KOPT-K1 (cell line): ENCODE data around the gene LRP1.

ENCODE experiments used
- H3K27ac ChIP-seq: fragments of 200-600 bp; sonication (generic); 2 replicates; pipeline ENCODE4 v1.5.1; 2016; ENCODE audit warnings: antibody characterized with exemption, mild to moderate bottlenecking, low read depth, low read length; ENCODE audit not compliant: poor library complexity, severe bottlenecking
- H3K36me3 ChIP-seq: fragments of 200-600 bp; sonication (generic); 2 replicates; pipeline ENCODE4 v1.5.1; 2017; ENCODE audit warnings: antibody characterized with exemption, mild to moderate bottlenecking, low read length, moderate library complexity; ENCODE audit not compliant: insufficient read depth
- H3K9me3 ChIP-seq: fragments of 200-600 bp; sonication (generic); 2 replicates; pipeline ENCODE4 v1.5.1; 2017; ENCODE audit warnings: antibody characterized with exemption, low read length, mild to moderate bottlenecking; ENCODE audit not compliant: insufficient read depth, poor library complexity, severe bottlenecking

LRP1 gene

DNA sequence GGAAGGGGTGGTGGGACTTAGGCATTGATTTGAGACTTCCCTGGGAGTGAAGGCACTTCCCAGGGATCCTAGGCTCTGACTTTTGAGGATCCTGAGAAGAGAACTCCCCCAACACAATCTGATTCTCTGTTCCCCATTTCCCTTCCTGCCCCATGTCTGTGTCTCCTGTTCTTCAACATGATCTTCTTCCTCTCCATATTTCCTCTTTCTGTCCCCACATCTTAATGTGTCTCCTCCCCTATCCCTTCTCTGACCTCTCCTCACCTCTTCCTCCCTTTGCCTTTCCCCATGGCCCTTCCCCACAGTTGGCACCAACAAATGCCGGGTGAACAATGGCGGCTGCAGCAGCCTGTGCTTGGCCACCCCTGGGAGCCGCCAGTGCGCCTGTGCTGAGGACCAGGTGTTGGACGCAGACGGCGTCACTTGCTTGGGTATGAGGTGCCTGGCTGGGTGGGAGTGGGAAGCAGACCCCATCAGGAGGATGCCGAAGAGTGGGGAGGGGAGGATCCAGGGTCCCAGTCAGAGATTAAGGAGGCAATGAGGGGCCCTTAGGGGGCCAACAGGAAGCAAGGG, 34.4 kb downstream of the LRP1 start:
- Histone ChIP-seq H3K36me3 (no peaks in the 10 kb centered on the region), H3K27ac (no peak overlapping the region), H3K9me3 (no peaks in the 10 kb centered on the region)

- no peaks in the 10 kb centered on the region for H3K9me3 ChIP-seq
- H3K27ac ChIP-seq, result no peak overlapping the region
- H3K36me3 ChIP-seq, result no peaks in the 10 kb centered on the region
Measured at GRCh38 chr12:57164454-57164853, 36.2 kb downstream of the LRP1 start.

GRCh38 chr12:57164966-57165625, 36.8 kb downstream of the LRP1 start:
- Histone ChIP-seq H3K36me3 (no peaks in the 10 kb centered on the region), H3K9me3 (no peaks in the 10 kb centered on the region), H3K27ac (no peak overlapping the region)

GRCh38 chr12:57165741-57166140, 37.5 kb downstream of the LRP1 start:
- no peak overlapping the region for H3K27ac ChIP-seq
- H3K9me3 ChIP-seq, result no peaks in the 10 kb centered on the region
- H3K36me3 ChIP-seq, result no peaks in the 10 kb centered on the region

DNA sequence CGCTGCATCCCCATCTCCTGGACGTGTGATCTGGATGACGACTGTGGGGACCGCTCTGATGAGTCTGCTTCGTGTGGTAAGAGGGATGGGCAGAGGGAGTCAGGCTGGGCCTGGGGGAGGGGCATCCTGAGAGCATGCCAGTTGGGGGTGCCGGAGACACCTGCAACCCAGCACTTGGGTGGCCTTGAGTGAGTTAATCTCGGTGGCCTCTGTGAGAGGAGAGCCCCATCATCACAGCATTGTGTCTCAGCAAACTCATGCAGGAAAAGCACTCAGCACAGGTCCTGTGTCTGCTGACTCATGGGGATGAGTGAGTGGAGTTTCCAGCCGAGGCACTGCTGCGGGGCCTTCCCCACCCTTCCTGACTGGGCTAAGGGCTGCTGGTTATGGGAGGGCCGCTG, 38.7 kb downstream of the LRP1 start:
- Histone ChIP-seq H3K27ac (no peak overlapping the region), H3K9me3 (no peaks in the 10 kb centered on the region), H3K36me3 (no peaks in the 10 kb centered on the region)

- no peaks in the 10 kb centered on the region for H3K36me3 ChIP-seq
- no peaks in the 10 kb centered on the region for H3K9me3 ChIP-seq
- H3K27ac ChIP-seq, result no peak overlapping the region
Measured at GRCh38 chr12:57168058-57168457, 39.8 kb downstream of the LRP1 start.

- Histone ChIP-seq H3K9me3 (no peaks in the 10 kb centered on the region), H3K27ac (no peak overlapping the region), H3K36me3 (no peaks in the 10 kb centered on the region)
Measured at GRCh38 chr12:57169046-57169795, 40.9 kb downstream of the LRP1 start.

DNA sequence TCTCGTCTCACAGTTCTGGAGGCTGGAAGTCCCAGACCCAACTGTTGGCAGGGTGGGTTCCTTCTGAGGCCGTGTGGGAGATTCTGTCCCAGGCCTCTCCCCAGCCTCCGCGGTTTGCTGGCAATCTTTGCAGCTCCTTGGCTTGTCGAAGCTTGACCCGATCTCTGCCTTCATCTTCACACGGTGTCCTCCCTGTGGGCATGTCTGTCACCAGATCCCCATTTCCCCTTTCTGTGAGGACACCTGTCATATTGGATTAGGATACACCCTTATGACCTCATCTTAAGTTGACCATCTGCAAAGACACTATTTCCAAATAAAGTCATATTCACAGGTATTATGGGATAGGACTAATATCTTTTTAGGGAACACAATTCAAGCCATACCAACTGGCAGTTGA, 41.7 kb downstream of the LRP1 start:
- Histone ChIP-seq H3K27ac (no peak overlapping the region), H3K36me3 (no peaks in the 10 kb centered on the region), H3K9me3 (no peaks in the 10 kb centered on the region)

- H3K27ac ChIP-seq, result no peak overlapping the region
- no peaks in the 10 kb centered on the region for H3K9me3 ChIP-seq
- H3K36me3 ChIP-seq, result no peaks in the 10 kb centered on the region
Measured at GRCh38 chr12:57170408-57170807, 42.1 kb downstream of the LRP1 start.

DNA sequence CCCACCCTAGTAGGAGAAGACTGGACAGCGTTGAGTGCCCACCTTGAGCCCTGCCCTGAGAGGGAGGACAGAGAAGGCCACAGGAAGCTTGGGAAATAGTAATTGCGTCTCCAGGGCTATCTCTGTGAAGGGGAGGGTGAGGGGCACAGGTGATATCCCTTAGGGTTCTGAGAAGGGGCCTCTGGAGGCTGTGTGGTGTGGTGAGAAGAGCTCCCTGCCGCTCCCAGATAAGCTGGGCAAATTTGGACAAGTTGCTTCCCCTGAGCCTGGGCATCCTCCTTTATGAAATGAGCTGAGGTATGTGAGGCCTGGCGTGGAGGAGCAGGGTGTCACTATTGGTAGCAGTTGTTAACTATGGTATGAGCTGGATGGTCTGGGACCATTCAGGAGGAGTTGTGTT, 42.6 kb downstream of the LRP1 start:
- H3K36me3 ChIP-seq, result no peaks in the 10 kb centered on the region
- no peak overlapping the region for H3K27ac ChIP-seq
- no peaks in the 10 kb centered on the region for H3K9me3 ChIP-seq

- Histone ChIP-seq H3K27ac (no peak overlapping the region), H3K36me3 (no peaks in the 10 kb centered on the region), H3K9me3 (no peaks in the 10 kb centered on the region)
Measured at GRCh38 chr12:57171668-57172067, 43.4 kb downstream of the LRP1 start.

- H3K27ac ChIP-seq, result no peak overlapping the region
- H3K9me3 ChIP-seq, result no peaks in the 10 kb centered on the region
- no peaks in the 10 kb centered on the region for H3K36me3 ChIP-seq
Measured at GRCh38 chr12:57173089-57173488, 44.8 kb downstream of the LRP1 start.

GRCh38 chr12:57173683-57174082, 45.4 kb downstream of the LRP1 start:
- Histone ChIP-seq H3K9me3 (no peaks in the 10 kb centered on the region), H3K27ac (no peak overlapping the region), H3K36me3 (no peaks in the 10 kb centered on the region)

GRCh38 chr12:57175428-57176138, 47.3 kb downstream of the LRP1 start:
- Histone ChIP-seq H3K36me3 (no peaks in the 10 kb centered on the region), H3K9me3 (no peaks in the 10 kb centered on the region), H3K27ac (no peak overlapping the region)

DNA sequence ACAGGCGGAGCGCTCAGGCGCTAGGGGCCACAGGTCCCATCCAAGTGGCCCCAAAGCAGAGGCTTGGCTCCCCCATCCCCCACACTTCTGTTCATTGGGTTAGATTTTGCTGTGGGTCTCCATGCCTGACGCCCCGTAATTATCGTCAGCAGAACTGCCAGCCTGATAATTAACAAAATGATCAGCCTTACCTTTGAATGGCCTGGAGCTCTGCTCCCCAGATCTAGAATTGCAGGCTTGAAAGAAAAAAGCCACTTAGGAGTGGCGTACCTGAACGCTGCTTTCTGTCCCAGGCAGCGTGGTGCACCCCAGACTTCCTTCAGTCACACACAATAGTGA, 47.8 kb downstream of the LRP1 start:
- Histone ChIP-seq H3K9me3 (no peaks in the 10 kb centered on the region), H3K36me3 (no peaks in the 10 kb centered on the region), H3K27ac (no peak overlapping the region)
